Endodermal cell (in vitro differentiated cells): ENCODE data around the gene SCNN1G. TPM values are rescaled to one million over a fixed set of nuclear protein-coding genes. Genes with fewer than 3 reads are reported as not detected.

Experiments used
- DNase-seq: peaks from one replicate; pipeline ENCODE4 v3.0.0-alpha.2; 2017
- H3K27ac ChIP-seq: 2 replicates; pipeline ENCODE4 v1.5.1; 2013; ENCODE audit warnings: mild to moderate bottlenecking, low read depth, low read length, moderate library complexity
- H3K27me3 ChIP-seq: 2 replicates; pipeline ENCODE4 v1.6.1; 2013; ENCODE audit warnings: mild to moderate bottlenecking, low read length, moderate library complexity; ENCODE audit not compliant: insufficient read depth, control insufficient read depth, poor library complexity, severe bottlenecking
- H3K36me3 ChIP-seq: 2 replicates; pipeline ENCODE4 v1.7.0; 2013; ENCODE audit warnings: mild to moderate bottlenecking, low read length, moderate library complexity; ENCODE audit not compliant: control insufficient read depth, insufficient read depth
- H3K4me1 ChIP-seq: one replicate; pipeline ENCODE4 v1.7.0; 2013; ENCODE audit warnings: low read length; ENCODE audit not compliant: control insufficient read depth, insufficient read depth
- H3K4me3 ChIP-seq: 2 replicates; pipeline ENCODE4 v1.5.1; 2013; ENCODE audit warnings: mild to moderate bottlenecking, low read length, moderate library complexity
- H3K9ac ChIP-seq: 2 replicates; pipeline ENCODE4 v1.6.1; 2013; ENCODE audit warnings: mild to moderate bottlenecking, low read length, moderate library complexity; ENCODE audit not compliant: poor library complexity, severe bottlenecking; ENCODE audit errors: extremely low read depth
- H3K9me3 ChIP-seq: 2 replicates; pipeline ENCODE4 v1.6.1; 2013; ENCODE audit warnings: mild to moderate bottlenecking, low read length, moderate library complexity; ENCODE audit not compliant: control insufficient read depth
- H3K27ac Mint-ChIP-seq: 2 replicates; pipeline ENCODE4 v1.8.0; 2020; ENCODE audit warnings: mixed read lengths
- H3K27me3 Mint-ChIP-seq: 2 replicates; pipeline ENCODE4 v1.8.0; 2021; ENCODE audit warnings: mild to moderate bottlenecking, mixed read lengths; ENCODE audit not compliant: insufficient read depth
- H3K36me3 Mint-ChIP-seq: 2 replicates; pipeline ENCODE4 v1.8.0; 2020; ENCODE audit warnings: low read depth, mixed read lengths
- H3K4me1 Mint-ChIP-seq: 2 replicates; pipeline ENCODE4 v1.8.0; 2020; ENCODE audit warnings: mixed read lengths
- H3K4me3 Mint-ChIP-seq: 2 replicates; pipeline ENCODE4 v1.8.0; 2020; ENCODE audit warnings: mild to moderate bottlenecking, moderate library complexity, mixed read lengths
- H3K9me3 Mint-ChIP-seq: 2 replicates; pipeline ENCODE4 v1.8.0; 2020; ENCODE audit warnings: mild to moderate bottlenecking, mixed read lengths
- WGBS, 2 experiments: methylation state at CpG; one replicate each; pipeline versions ENCODE4 v1.1.5 to v1.1.7; 2013; ENCODE audit warnings: missing lambda C conversion rate in 2 of 2, mixed read lengths in 1 of 2; ENCODE audit not compliant: insufficient coverage in 1 of 2, insufficient read length in 1 of 2; 5-methylcytosine and 5-hydroxymethylcytosine counted together
- total RNA-seq, 2 donors: library from RNA; stranded (reverse); fragmentation: NEBNext Ultra II Directional in 1 of 2; extraction: Animal tissue kit (Norgen Biotek cat#: 25700) in 1 of 2; gene quantifications; 2 replicates in 1 of 2; 3 replicates in 1 of 2; pipeline ENCODE4 v1.2.1, GENCODE V29; 2021
- TF ChIP-seq, protein P1 (sequence below): fragments of 200-600 bp; sonication (generic); conservative IDR thresholded peaks from 2 replicates; pipeline ENCODE4 v1.5.0; 2021; ENCODE audit warnings: antibody characterized with exemption, mild to moderate bottlenecking

The SCNN1G gene
- total RNA-seq, 2 donors from 2014 or later, result 0.09 TPM; not detected in 1

DNA sequence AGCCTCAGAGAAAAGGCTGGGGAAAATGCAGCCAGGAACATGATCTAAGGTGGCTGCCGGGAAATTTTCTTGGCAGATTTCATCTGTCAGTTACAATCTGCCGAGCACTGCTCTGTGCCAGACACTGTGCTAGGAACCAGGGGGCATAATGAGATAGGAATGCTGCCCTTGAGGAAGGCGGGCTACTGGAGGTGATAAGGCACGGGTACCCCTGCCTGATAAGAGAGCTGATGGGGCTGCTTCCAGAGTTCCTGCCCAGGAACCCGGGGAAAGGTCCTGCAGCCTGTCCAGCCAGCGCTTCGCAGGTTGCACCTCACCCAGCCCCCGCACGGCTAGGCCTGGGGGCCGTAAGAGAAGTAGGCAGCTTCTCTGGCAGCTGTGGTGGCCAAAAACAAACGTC lies 3.1 kb downstream of the SCNN1G start:
- no peak overlapping the region for H3K27ac Mint-ChIP-seq
- peaks cover 72% of the 10 kb centered on the region for H3K27me3 Mint-ChIP-seq
- TF ChIP-seq, protein P1, sequence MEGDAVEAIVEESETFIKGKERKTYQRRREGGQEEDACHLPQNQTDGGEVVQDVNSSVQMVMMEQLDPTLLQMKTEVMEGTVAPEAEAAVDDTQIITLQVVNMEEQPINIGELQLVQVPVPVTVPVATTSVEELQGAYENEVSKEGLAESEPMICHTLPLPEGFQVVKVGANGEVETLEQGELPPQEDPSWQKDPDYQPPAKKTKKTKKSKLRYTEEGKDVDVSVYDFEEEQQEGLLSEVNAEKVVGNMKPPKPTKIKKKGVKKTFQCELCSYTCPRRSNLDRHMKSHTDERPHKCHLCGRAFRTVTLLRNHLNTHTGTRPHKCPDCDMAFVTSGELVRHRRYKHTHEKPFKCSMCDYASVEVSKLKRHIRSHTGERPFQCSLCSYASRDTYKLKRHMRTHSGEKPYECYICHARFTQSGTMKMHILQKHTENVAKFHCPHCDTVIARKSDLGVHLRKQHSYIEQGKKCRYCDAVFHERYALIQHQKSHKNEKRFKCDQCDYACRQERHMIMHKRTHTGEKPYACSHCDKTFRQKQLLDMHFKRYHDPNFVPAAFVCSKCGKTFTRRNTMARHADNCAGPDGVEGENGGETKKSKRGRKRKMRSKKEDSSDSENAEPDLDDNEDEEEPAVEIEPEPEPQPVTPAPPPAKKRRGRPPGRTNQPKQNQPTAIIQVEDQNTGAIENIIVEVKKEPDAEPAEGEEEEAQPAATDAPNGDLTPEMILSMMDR, result no peak
- no peaks in the 10 kb centered on the region for H3K36me3 Mint-ChIP-seq
- DNase-seq, result no peak
- H3K4me1 Mint-ChIP-seq, result no peaks in the 10 kb centered on the region
- Histone ChIP-seq H3K36me3 (no peaks in the 10 kb centered on the region), H3K27ac (no peak overlapping the region), H3K4me1 (no peaks in the 10 kb centered on the region), H3K9ac (no peak overlapping the region), H3K27me3 (peaks cover 53% of the 10 kb centered on the region), H3K4me3 (no peak overlapping the region), H3K9me3 (no peaks in the 10 kb centered on the region)
- H3K9me3 Mint-ChIP-seq, result no peaks in the 10 kb centered on the region
- 75 to 81% methylated on average over 8 to 11 of the region's 11 CpGs for WGBS, 2 experiments
- no peak overlapping the region for H3K4me3 Mint-ChIP-seq

DNA sequence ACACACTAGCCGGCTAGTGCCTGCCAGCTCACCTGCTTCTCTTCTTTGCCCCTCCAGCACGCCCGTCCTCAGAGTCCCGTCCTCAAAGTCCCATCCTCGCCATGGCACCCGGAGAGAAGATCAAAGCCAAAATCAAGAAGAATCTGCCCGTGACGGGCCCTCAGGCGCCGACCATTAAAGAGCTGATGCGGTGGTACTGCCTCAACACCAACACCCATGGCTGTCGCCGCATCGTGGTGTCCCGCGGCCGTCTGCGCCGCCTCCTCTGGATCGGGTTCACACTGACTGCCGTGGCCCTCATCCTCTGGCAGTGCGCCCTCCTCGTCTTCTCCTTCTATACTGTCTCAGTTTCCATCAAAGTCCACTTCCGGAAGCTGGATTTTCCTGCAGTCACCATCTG lies 3.6 kb downstream of the SCNN1G start:
- no peak overlapping the region for H3K27ac ChIP-seq
- no peak overlapping the region for H3K4me3 ChIP-seq
- 90 to 91% methylated on average over 21 to 24 of the region's 24 CpGs for WGBS, 2 experiments
- TF ChIP-seq, protein P1, result no peak
- H3K27me3 ChIP-seq, result peaks cover 48% of the 10 kb centered on the region
- H3K36me3 ChIP-seq, result no peaks in the 10 kb centered on the region
- H3K4me1 ChIP-seq, result no peaks in the 10 kb centered on the region
- Mint-ChIP-seq H3K36me3 (no peaks in the 10 kb centered on the region), H3K4me1 (no peaks in the 10 kb centered on the region), H3K27ac (no peak overlapping the region), H3K27me3 (peaks cover 72% of the 10 kb centered on the region), H3K9me3 (no peaks in the 10 kb centered on the region), H3K4me3 (no peak overlapping the region)
- peak; percentile 53 for DNase-seq
- H3K9ac ChIP-seq, result no peak overlapping the region
- no peaks in the 10 kb centered on the region for H3K9me3 ChIP-seq

DNA sequence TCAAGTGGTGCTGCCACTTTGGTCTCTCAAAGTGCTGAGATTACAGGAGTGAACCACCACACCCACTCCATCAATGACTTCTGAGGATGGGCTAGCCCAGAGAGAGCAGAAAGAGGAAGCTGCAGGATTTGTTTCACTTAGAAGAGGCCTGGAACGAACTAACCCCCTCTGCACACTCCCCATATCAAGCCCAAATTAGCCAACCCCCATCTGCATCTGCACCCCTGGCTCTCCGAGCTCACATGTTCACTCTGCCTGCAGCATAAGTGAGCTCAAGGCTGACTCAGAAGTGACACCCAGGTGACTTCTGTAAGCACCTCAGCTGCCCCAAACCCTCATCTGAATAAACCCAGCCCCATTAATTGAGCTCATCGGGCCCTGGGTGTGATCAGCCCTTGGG lies 4.8 kb downstream of the SCNN1G start:
- no peaks in the 10 kb centered on the region for H3K36me3 ChIP-seq
- no peaks in the 10 kb centered on the region for H3K4me1 Mint-ChIP-seq
- H3K9me3 ChIP-seq, result no peaks in the 10 kb centered on the region
- TF ChIP-seq, protein P1, result no peak
- WGBS, 2 experiments, result 72% methylated on average over 3 of the region's 3 CpGs; no CpG with 5 or more reads in 1 of the 2 experiments
- peaks cover 71% of the 10 kb centered on the region for H3K27me3 Mint-ChIP-seq
- no peaks in the 10 kb centered on the region for H3K9me3 Mint-ChIP-seq
- no peak overlapping the region for H3K27ac Mint-ChIP-seq
- H3K36me3 Mint-ChIP-seq, result no peaks in the 10 kb centered on the region
- peaks cover 36% of the 10 kb centered on the region for H3K27me3 ChIP-seq
- no peak overlapping the region for H3K9ac ChIP-seq
- no peak overlapping the region for H3K4me3 Mint-ChIP-seq
- no peaks in the 10 kb centered on the region for H3K4me1 ChIP-seq
- no peak overlapping the region for H3K4me3 ChIP-seq
- DNase-seq, result no peak
- no peak overlapping the region for H3K27ac ChIP-seq
